ENCODE results near the gene VAPA.

DNA sequence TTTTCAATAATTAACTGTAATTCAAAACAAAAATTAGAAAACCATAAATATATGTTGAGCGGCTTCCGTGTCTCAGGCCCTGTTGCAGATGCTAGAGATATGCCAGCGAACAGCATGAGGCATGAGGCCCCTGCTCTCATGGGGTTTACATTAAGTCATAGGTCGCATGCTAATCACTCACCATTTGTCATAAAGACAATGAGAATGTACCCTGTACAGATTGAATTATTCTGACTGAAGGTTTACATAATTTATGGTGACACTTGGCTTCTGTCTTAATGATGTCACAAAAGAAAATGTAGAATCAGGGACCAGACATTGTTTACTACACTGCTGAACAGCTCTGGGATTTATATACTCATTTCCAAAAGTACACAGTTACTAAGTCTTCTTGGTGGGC lies 5.9 kb upstream of the VAPA start:
- no peak for TF ChIP-seq LEF1 (IDR thresholded peaks at IDR 0.05; ENCODE audit: borderline replicate concordance)
- TF ChIP-seq ELF4 (IDR thresholded peaks at IDR 0.05), result no peak
- TF ChIP-seq TARDBP (IDR thresholded peaks at IDR 0.05), result no peak
- no peak for TF ChIP-seq SP1 (IDR thresholded peaks at IDR 0.05)
- no peak for TF ChIP-seq NFRKB (IDR thresholded peaks at IDR 0.05)
- TF ChIP-seq BHLHE40 (IDR thresholded peaks at IDR 0.05; ENCODE audit: borderline replicate concordance), result no peak
- TF ChIP-seq CTBP1 (IDR thresholded peaks at IDR 0.05; ENCODE audit: borderline replicate concordance), result no peak
- no peak for TF ChIP-seq FOXA1 (IDR thresholded peaks at IDR 0.05)
- TF ChIP-seq FOXK2 (IDR thresholded peaks at IDR 0.05), result no peak
- no peak for TF ChIP-seq SUZ12 (IDR thresholded peaks at IDR 0.05)
- TF ChIP-seq FOXM1 (IDR thresholded peaks at IDR 0.05; ENCODE audit: borderline replicate concordance), result no peak

All from HEK293T (cell line).